HEK293T (cell line): ENCODE data around the gene ANKRD52.

Source experiments
- CTCF ChIA-PET: fragments of 350-600 bp; formaldehyde crosslinking; extraction: SDS; loops from one replicate; lab custom pipeline; 2021; ENCODE audit warnings: antibody characterized with exemption, inconsistent platforms; lab: Yijun Ruan, JAX
- POLR2A ChIA-PET: fragments of 350-600 bp; formaldehyde crosslinking; extraction: SDS; loops from one replicate; lab custom pipeline; 2020; ENCODE audit warnings: antibody characterized with exemption, inconsistent platforms; lab: Yijun Ruan, JAX
- DNase-seq: peaks from one replicate; pipeline ENCODE4 v3.0.0; 2012; ENCODE audit warnings: mixed read lengths; ENCODE audit errors: extremely low spot score
- ARNT ChIP-seq: fragments of 450-650 bp; IDR thresholded peaks from 2 replicates; pipeline ENCODE4 v1.6.1; 2017; ENCODE audit warnings: mild to moderate bottlenecking
- BHLHE40 ChIP-seq: fragments of 450-650 bp; IDR thresholded peaks from 2 replicates; pipeline ENCODE4 v1.6.1; 2016; ENCODE audit warnings: mild to moderate bottlenecking, moderate library complexity, borderline replicate concordance
- CTBP1 ChIP-seq: fragments of 450-650 bp; IDR thresholded peaks from 2 replicates; pipeline ENCODE4 v1.6.1; 2016; ENCODE audit warnings: borderline replicate concordance
- ELF4 ChIP-seq: fragments of 450-650 bp; IDR thresholded peaks from 2 replicates; pipeline ENCODE4 v1.6.1; 2017; ENCODE audit warnings: antibody characterized with exemption
- FOXA1 ChIP-seq: fragments of 450-650 bp; IDR thresholded peaks from 2 replicates; pipeline ENCODE4 v1.6.1; 2016; ENCODE audit warnings: mild to moderate bottlenecking
- FOXK2 ChIP-seq: fragments of 450-650 bp; IDR thresholded peaks from 2 replicates; pipeline ENCODE4 v1.6.1; 2016; ENCODE audit warnings: mild to moderate bottlenecking
- FOXM1 ChIP-seq: fragments of 450-650 bp; IDR thresholded peaks from 2 replicates; pipeline ENCODE4 v1.6.1; 2017; ENCODE audit warnings: mild to moderate bottlenecking, borderline replicate concordance
- HDGF ChIP-seq: fragments of 450-650 bp; IDR thresholded peaks from 2 replicates; pipeline ENCODE4 v1.6.1; 2017; ENCODE audit warnings: antibody characterized with exemption, borderline replicate concordance
- L3MBTL2 ChIP-seq: fragments of 450-650 bp; conservative IDR thresholded peaks from 2 replicates; pipeline ENCODE4 v1.6.1; 2016; ENCODE audit warnings: mild to moderate bottlenecking
- LEF1 ChIP-seq: fragments of 450-650 bp; IDR thresholded peaks from 2 replicates; pipeline ENCODE4 v1.6.1; 2017; ENCODE audit warnings: mild to moderate bottlenecking, borderline replicate concordance
- NFRKB ChIP-seq: fragments of 450-650 bp; IDR thresholded peaks from 2 replicates; pipeline ENCODE4 v1.6.1; 2016; ENCODE audit warnings: mild to moderate bottlenecking, moderate library complexity
- PKNOX1 ChIP-seq: fragments of 450-650 bp; IDR thresholded peaks from 2 replicates; pipeline ENCODE4 v1.6.1; 2016
- SP1 ChIP-seq: fragments of 450-650 bp; IDR thresholded peaks from 2 replicates; pipeline ENCODE4 v1.6.1; 2017
- SUZ12 ChIP-seq: fragments of 450-650 bp; IDR thresholded peaks from 2 replicates; pipeline ENCODE4 v1.6.1; 2016; ENCODE audit warnings: mild to moderate bottlenecking
- TARDBP ChIP-seq: fragments of 450-650 bp; IDR thresholded peaks from 2 replicates; pipeline ENCODE4 v1.6.1; 2016
- ZNF384 ChIP-seq: fragments of 450-650 bp; IDR thresholded peaks from 2 replicates; pipeline ENCODE4 v1.6.1; 2016

Gene ANKRD52

GRCh38 chr12:56190695-56191155 is 67.5 kb downstream of the ANKRD52 start:
- TF ChIP-seq ZNF384 (no peak), L3MBTL2 (peak; percentile 83)
- ChIA-PET POLR2A (interaction anchor here (1.5 to 5.3 kb wide), 4 partner anchors 11 to 72 kb away, joined by 6 to 66 read pairs (median 32); partner anchors contain the start of genes RNF41 and ZC3H10), CTCF (interaction anchor here (2.1 kb wide), 1 partner anchor 73 kb away, joined by 7 read pairs; the partner anchor contains the start of gene ZC3H10)
- no peak for DNase-seq

GRCh38 chr12:56189918-56190694 is 68.1 kb downstream of the ANKRD52 start:
- ChIA-PET POLR2A (interaction anchor here (0.8 to 5.3 kb wide), 26 partner anchors 9 to 193 kb away, joined by 3 to 66 read pairs (median 6); partner anchors contain the start of genes ANKRD52, COQ10A, ESYT1 and MYL6), CTCF (interaction anchor here (0.6 to 3.2 kb wide), 19 partner anchors 10 to 324 kb away, joined by 3 to 32 read pairs (median 5); partner anchors contain the start of genes ANKRD52, ESYT1, PA2G4 and RNF41)
- no peak for TF ChIP-seq FOXK2
- TF ChIP-seq ARNT = no peak
- TF ChIP-seq CTBP1 = no peak
- peak; percentile 24; the same call in 1 of the 2 replicates for TF ChIP-seq FOXM1
- TF ChIP-seq ELF4 = peak; percentile 82
- TF ChIP-seq NFRKB = no peak
- TF ChIP-seq TARDBP = no peak
- peak; percentile 96 for TF ChIP-seq ZNF384
- TF ChIP-seq BHLHE40 = no peak
- peak; percentile 73 for TF ChIP-seq L3MBTL2
- TF ChIP-seq SUZ12 = no peak
- TF ChIP-seq LEF1 = no peak
- peak; percentile 83 for DNase-seq

- ChIA-PET CTCF (interaction anchor here (0.6 to 3.2 kb wide), 22 partner anchors 9 to 325 kb away, joined by 3 to 32 read pairs (median 4); partner anchors contain the start of genes ANKRD52, ESYT1, PA2G4 and RNF41), POLR2A (interaction anchor here (0.6 to 5.3 kb wide), 32 partner anchors 9 to 372 kb away, joined by 3 to 66 read pairs (median 4); partner anchors contain the start of genes ANKRD52, COQ10A, ESYT1 and MYL6)
- TF ChIP-seq BHLHE40 = no peak
- no peak for TF ChIP-seq TARDBP
- TF ChIP-seq FOXA1 = no peak
- TF ChIP-seq LEF1 = no peak
- peak; percentile 68 for TF ChIP-seq ARNT
- TF ChIP-seq SP1 = no peak
- no peak for TF ChIP-seq NFRKB
- TF ChIP-seq CTBP1 = no peak
- TF ChIP-seq ELF4 = no peak
- TF ChIP-seq PKNOX1 = no peak
- TF ChIP-seq FOXK2 = no peak
- peak; percentile 32; the same call in 1 of the 2 replicates for TF ChIP-seq FOXM1
- TF ChIP-seq L3MBTL2 = no peak
- peak; percentile 91 for DNase-seq
Measured at GRCh38 chr12:56189099-56189917, 68.9 kb downstream of the ANKRD52 start, which contains the start of gene SMARCC2. TSS of gene SMARCC2 (minus strand) at chr12:56189483. CDS start at chr12:56189461, 22 bp downstream.

GRCh38 chr12:56188778-56189098 is 69.4 kb downstream of the ANKRD52 start:
- DNase-seq = no peak
- CTCF ChIA-PET = interaction anchor here (0.8 to 3.2 kb wide), 11 partner anchors 13 to 108 kb away, joined by 3 to 32 read pairs (median 9); partner anchors contain the start of genes ESYT1, RNF41 and ZC3H10
- TF ChIP-seq ELF4 (no peak), HDGF (no peak)
- POLR2A ChIA-PET = interaction anchor here (0.5 to 5.3 kb wide), 18 partner anchors 15 to 472 kb away, joined by 3 to 66 read pairs (median 4); partner anchors contain the start of genes ANKRD52, COQ10A, ESYT1 and MYL6

GRCh38 chr12:56188131-56188777 is 69.9 kb downstream of the ANKRD52 start:
- CTCF ChIA-PET = interaction anchor here (1.6 to 3.2 kb wide), 4 partner anchors 34 to 69 kb away, joined by 6 to 32 read pairs (median 14); partner anchors contain the start of genes RNF41 and ZC3H10
- POLR2A ChIA-PET = interaction anchor here (0.5 to 5.3 kb wide), 9 partner anchors 33 to 471 kb away, joined by 3 to 66 read pairs (median 4); partner anchors contain the start of genes ESYT1, ORMDL2, PAN2 and RNF41

More at GRCh38 chr12:56188131-56188777, 69.9 kb downstream of the ANKRD52 start:
- no peak for DNase-seq
- TF ChIP-seq BHLHE40 (no peak), SP1 (no peak), ARNT (no peak), LEF1 (no peak), L3MBTL2 (no peak), PKNOX1 (no peak), ELF4 (no peak), FOXM1 (no peak), SUZ12 (no peak), FOXA1 (no peak)
